Myocyte (in vitro differentiated cells): ENCODE measurements around the gene CORO2A. TPM values are rescaled to one million over a fixed set of nuclear protein-coding genes. Genes with fewer than 3 reads are reported as not detected.

Experiments used
- DNase-seq: peaks from one replicate; pipeline ENCODE4 v3.0.0-alpha.2; 2012; ENCODE audit warnings: low read depth
- total RNA-seq: library from RNA; depleted of rRNA; stranded (reverse); fragments of >200 nt; gene quantifications from 2 replicates; pipeline ENCODE4 v1.2.3, GENCODE V29; 2014

Gene CORO2A
- total RNA-seq, 1 donor from 2014 or later: 0.16 TPM

DNA sequence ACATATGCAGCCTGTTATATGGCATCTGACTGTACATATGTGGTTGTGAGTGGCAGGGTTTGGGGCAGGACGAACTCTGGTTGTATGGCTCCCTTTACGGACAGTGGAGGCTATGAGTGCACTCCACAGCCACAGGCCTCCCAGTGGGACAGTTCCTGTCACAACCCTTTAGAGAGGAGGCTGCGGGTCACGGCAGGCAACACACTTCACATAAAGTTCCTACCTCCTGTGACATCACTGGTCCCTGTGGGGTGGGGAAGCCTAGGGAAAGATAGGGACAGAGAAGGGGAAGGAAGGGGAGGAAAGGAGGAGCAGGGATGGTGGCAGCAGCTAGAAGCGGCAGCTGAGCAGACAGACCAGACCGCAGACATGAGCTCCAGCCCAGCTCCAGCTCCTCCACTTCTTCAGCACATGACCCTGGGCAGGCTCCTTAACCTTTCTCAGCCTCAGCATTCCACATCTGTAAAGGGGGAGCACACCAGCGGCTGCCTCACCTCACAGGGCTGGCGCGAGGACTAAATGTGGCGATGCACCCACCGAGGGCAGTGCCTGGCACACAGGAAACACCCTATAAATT is 27.4 kb upstream of the CORO2A start:
- DNase-seq: no peak

DNA sequence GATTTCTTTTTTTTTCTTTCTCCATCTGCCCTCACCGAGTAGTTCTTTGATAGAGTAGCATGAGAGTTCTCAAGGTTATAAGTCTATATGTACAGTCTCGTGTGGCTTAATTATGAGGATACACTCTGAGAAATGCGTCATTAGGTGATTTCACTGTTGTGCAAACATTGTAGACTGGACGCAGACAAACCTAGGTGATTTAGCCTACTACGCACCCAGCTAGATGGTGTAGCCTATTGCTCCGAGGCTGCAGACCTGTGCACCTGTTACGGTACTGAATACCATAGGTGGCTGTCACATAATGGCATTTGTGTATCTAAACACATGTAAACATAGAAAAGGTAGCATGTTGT is 26.9 kb upstream of the CORO2A start:
- no peak for DNase-seq

DNA sequence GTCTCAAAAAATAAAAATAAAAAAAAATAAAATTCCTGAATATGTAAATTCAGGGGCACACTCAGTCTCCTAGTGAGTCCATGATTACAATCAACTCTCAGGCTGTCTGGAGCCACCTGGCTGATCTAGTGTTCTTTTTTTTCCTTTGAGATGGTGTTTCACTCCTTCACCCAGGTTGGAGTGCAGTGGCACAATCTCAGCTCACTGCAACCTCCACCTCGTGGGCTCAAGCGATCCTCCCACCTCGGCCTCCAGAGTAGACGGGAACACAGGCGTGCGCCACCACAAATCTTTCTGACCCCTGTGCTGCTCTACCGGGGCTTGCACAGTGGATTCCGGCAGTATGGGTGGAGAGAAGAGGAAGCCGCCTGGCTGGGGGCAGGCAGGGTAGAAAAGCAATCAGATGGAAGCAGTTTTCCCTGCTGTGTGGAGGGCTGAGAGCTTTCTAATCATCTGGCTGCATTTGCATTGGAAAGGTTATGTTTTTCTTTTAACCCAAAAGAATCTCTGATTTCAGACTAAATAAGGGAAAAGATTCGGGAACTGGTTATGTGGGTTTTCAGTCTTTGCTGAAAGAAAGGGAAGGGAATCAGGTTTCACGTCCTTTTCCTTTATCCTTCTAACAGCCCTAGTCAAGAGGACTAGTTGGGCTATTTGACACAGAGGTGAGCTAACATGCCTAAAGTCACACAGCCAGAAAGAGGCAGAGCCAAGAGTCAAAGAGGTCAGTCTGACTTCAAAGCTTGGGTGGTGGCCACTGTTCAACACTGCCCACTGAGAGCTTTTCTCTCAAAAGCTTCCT is 26.3 kb upstream of the CORO2A start:
- no peak for DNase-seq

DNA sequence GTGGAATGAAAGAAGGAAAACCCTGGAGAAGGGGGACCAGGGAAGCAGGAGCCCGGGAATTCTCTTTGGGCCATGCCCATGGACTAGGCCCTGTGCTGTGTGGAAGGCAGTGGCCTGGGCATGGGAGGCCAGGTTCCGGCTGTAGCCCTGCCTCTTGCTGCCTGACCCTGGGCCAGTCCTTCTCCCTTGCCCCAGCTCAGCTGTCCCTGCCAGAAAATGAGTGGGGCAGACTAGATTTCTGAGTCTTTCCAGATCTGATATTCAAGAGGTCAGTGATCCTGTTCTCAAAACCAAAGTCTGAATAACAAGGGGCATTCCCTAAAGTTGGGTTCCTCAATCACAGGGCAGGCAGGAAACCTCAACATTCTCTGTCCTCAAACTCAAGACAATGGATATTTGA is 24.8 kb upstream of the CORO2A start:
- no peak for DNase-seq

DNA sequence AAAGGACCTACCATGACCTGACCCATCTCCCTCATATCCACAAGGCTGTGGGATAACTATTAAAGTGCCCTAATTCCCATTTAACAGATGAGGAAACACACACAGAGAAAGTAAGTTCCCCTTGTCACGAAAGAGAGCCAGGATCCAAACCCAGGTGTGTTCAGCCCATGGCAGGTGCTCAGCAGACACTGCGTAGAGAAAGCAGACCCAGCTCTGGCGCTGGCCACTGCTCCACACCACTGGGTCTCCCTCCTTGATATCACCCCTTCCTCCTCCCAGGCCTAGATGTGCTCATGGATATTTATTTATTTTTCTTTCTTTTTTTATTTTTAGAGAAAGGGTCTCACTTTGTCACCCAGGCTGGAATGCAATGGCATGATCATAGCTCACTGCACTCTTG is 24.0 kb upstream of the CORO2A start:
- DNase-seq: no peak

DNA sequence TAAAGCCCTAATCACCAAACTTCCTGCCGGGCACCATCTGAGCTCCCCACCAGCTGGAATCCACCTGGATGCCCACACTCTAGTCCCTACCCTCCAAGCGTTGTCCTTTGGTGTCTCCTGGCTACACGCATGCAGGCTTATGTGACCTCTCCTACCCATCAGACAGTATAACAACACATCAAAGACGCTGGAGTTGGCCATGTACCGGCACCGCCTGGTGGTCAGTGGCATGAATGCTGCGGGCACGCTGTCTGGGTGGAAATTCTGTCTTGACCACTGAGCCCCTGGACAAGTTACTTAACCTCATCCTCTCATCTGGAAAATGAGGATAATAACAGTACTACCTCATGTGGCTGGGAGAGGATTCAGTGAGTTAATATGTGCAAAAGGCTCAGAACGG is 23.4 kb upstream of the CORO2A start:
- no peak for DNase-seq

DNA sequence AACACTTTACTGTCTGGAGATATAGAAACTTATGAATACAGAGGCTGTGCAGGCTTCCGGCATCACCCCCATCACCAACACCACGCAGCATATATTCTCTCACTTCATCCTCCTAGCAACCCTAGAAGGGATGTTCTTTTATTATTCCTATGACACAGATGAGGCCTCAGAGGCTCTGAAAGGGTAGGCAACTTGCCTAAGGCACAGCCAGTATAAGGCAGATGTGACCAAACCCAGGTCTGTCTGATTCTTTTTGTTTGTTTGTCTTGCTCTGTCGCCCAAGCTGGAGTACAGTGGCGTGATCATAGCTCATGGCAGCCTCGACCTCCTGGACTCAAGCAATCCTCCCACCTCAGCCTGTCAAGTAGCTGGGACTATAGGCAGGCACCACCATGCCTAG is 22.8 kb upstream of the CORO2A start:
- no peak for DNase-seq

DNA sequence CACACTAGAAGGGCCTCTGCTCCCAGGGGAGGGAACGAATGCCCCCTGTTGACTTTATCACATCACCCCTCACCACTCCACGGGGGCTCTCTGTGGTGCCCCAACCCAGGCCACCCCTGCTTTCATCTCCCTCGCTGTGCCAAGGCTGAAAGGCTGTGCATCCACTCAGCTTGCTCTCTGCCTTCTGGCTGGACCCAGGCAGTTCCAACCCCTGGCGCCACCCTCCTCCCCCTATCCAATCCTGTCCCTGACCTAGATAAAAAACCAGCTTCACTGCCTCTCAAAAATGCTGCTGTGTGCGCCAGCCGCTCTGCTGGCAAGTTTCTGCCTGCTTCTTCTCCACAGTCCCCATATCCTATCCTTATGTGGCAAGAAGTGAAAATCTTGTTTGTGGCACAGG is 22.4 kb upstream of the CORO2A start:
- no peak for DNase-seq

DNA sequence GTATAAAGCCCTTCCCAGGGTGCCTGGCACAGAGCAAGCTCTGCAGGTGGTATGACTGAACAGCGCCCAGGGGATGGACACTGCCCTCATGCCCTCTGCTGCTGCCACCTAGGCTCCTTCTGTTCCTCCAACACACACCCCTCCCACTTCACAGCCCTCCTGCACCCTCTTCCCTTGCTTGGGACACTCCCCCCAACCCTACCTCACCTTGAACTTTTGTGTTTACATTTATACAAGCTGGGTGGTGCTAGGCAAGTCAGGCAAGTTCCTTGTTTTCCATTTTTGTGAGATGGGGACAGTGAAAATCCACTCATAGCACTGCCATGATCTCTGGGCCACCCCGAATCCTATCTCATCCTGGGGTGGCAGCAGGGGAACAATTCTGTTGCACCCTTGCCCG is 18.8 kb upstream of the CORO2A start:
- no peak for DNase-seq

DNA sequence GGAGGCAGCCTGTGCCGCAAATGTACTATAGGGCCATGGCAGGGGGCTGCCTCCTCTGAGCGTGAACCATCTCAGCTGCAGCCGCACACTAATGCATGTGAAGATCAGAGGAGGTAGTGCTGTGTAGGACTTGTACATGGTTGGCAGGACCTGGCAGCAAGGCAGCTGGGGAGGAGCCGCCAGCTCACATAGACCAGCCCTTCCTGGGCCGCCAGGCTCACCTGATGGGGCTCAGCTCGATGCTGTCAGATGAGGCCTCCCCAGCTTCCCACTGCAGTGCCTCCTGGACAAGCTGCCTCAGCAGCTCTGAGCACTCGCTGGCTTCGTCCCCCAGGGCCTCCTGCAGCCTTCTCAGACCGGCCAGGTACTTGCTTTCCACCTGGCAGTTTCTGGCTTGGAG is 18.0 kb upstream of the CORO2A start:
- no peak for DNase-seq

DNA sequence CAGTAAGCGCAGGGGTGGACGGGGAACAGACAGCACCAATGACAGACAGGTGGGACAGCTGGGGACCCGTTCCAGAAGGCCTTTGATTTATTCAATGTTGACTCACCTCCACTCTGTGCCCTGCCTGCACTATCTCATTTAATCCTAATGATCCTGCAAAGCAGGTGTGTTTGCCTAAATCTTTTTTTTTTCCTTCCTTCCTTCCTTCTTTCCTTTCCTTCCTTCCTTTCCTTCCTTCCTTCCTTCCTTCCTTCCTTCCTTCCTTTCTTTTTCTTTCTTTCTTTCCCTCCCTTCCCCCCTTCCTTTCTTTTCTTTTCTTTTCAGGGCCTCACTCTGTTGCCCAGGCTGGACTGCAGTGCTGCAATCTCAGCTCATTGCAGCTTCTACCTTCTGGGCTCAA is 17.1 kb upstream of the CORO2A start:
- no peak for DNase-seq

DNA sequence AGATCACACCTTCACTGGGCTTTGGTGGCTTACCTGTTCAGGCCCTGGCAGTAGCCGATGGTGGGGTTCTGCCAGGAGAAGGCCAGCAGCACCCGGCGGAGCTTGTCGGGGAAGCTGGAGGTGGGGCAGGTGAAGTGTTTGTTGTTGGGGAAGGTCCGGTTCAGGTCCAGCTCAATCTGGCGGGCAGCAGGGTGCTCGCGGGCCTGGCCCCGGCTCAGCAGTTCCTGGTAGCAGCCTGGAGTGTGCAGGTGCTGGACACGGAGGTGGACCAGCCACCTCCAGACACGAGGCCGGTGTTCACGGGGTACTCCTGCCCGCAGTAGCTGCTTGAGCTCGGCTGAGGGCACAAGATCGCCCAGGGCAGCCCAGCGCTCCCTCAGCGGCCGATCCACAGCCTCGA is 16.2 kb upstream of the CORO2A start:
- no peak for DNase-seq

DNA sequence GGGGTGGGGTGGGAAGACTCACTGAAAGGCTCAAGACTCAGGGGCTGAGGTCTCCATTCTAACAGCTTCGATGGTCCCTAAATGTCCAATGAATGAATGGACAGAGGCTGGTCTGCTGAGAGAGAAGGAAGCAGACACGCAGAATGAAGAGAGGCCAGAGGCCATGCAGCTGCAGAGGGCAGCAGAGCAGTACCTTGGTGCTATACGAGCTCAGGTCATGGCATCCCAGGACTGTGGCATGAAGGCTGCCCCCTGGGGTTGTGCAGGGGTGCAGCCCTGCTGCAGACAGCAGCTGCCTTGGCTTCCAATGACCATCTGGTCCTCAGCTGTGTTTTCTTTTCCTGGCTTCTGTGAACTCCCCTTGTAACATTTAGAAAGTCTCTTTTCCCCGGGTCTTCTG is 15.2 kb upstream of the CORO2A start:
- peak; percentile 68 for DNase-seq

DNA sequence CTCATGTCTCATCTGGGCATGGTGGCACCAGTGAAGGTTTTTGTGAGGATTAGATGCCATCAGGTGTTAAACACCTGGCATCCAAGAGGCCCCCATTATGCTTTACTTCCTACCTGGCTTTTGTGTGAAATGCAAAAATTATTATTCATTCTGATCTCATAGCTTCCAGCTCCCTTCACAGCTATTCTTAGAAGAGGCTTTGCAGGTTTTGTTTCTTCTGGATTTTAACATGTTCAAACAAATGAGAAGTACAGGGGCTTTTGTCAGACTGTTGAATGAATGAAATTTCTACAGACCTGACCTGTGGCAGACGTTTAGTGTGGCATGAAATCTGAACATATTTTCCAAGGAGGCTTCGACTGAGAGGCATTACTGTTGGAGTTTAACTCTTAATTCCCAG is 14.3 kb upstream of the CORO2A start:
- no peak for DNase-seq

DNA sequence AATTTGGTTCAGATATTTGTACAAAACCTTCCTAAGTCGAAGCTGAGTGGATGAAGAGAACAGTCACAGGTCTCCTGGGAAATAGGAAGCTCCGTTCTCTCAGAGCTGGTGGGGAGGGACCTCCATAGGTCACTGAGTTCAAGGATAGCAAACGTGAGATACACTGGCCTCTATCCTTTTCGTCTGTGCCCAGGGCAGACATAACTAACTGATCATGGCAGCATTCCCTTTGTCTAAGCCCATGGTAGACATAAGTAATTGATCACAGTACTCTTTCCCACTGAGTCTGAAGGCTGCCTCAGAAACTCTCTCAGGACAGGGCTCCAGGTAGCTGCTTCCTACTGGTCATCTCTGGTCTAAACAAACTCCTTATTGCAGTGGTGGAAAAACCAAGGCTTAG is 12.3 kb upstream of the CORO2A start:
- DNase-seq: no peak

DNA sequence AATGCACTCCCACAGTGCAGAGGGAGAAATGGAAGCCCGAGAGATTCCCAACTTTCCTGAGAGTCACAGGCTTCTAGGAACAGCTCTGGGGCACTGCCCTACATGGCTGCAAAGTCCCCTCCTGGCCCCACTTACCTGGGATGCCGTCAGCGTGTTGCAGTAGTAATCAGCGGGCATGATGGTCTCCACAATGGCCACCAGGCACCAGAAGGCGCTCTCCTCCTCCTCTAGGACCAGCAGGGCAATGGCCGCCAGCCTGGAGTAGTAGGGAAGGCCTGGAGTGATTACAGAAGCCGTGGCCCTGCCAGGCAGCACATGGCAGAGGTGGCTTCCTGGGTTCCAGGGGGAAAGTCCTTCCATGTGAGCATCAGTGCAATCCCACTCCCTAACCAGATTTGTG is 10.7 kb upstream of the CORO2A start:
- DNase-seq: no peak

DNA sequence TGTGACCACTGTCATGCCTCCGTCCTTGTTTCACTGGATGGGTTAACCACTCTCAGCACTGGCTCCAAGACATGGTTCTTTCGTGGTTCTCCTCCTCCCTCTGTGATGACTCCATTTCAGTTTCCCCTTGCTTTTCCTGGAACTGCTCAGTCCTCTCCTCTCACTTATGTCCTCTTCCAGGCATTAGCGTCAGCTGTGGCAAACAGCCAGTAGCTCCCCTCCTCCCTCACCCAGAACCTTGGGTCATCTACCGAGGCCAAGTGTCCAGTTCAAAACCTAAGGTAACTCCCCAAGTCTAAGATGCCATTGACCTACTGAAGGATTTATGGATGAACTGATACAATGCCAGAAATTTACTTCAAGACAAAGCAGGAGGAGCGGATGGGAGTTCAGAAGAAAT is 9.8 kb upstream of the CORO2A start:
- no peak for DNase-seq

DNA sequence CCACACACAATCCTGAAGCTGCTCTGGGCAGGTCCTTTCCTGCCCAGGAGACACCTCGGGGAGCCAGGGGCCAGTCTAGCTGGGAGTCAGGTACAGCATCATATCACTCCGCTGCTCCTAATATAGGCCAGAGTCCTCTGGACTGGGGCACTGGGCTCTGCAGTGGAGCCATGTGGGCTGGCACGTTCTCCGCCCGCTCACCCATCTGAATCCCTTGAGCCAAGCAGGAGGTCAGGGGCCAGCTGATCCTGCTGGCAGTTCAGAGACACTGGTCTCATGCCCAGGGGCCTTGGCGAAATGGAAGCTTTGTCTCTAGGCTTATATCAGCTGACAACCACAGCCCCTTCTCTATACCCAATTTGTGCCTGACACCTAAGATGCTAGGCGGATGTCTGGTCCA is 9.3 kb upstream of the CORO2A start:
- DNase-seq: no peak

DNA sequence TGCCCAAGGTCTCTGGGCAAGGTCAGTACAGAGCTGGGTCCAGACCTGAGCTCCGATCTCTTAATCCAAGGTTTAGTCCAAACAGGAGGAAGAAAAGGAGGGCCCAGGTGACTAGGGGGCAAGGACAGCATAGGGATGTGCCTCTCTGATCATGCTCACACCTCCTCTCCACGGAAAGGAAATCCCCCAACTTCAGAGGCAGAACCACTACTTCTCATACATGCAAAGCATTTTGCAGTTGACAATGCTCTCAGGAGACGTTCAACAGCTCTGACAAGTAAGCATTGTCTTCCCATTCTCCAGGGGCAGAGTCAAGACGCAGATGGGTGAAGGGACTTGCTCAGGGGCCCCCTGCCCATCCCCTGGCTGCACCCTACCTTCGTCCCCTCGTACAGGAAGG is 8.7 kb upstream of the CORO2A start:
- DNase-seq: no peak

DNA sequence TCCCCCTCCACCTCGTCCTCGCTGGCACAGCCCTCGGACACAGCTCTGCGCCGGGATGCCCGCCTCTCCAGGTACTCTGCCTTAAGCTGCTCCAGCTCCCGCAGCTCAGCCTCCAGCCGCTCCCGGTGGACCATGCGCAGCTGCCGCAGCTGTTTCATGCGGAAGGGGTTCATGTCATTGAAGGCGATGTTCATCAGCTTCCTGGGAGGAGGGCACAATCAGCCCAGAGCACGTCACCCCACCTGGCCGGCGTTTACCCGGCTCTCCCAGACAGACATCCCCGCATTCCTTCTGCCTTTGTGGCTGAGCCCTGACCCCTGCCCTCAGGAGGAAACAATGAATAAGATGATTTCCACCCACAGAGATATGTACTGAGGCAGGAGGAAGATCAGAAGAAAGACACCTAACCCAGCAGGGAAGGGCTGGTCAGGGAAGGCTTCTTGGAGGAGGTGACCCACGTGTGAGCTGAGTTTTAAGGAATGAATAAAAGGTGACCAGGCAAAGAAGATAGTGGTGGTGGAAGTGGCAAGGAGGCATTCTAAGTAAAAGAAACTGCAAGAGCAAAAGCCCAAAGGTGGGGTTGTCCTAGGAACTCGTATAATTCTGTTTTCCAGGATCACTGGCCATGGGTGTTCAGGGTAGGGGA is 7.1 kb upstream of the CORO2A start:
- no peak for DNase-seq

DNA sequence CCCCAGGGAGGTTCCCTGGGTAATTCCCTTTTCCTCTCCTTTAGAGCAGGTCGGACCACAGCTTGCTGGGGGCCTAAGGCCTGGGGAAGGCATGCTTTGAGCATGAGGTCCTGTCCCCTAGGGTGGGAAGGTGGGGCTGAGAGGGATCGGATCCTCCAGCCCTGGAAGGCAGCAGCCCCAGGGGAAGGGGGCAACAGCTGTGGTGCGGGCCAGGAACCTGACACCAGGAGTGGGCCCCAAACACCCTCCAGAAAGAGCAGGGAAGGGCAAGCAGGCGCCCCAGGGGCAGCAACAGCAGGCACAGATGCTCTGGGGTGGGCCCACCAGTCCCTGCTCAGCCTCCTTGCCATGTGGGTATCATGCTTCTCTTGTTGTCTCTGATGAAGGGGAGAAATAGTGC is 3.2 kb upstream of the CORO2A start:
- DNase-seq: no peak

DNA sequence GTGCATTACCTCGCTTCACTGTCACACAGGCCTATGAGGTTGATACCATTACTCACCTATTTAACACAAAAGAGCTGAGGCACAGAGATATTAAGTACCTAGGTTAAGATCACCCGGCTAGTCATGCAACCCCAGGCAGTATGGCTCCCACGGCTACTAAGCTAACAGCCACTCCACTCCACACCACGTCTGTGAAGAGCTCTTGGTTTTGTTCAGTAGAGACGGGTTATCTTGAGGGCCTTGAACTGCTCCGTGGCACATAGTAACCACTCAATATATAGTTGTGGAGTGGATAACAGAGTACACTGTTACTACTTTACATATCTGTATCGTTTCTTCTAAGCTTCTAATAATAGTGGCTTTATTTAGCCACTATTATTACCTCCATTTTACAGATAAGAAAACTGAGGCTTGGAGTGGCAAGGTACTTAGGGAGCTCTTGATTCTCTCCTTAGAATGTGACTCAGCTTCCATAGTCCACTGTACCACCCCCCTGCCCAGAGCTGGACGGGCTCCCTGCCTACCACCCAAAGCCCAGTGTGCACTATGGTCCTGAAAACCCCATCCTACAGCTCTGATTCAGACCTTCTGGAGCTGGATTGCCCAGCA is 1.0 kb upstream of the CORO2A start:
- DNase-seq: no peak
